ENCODE measurements around the gene TLK1.

DNA sequence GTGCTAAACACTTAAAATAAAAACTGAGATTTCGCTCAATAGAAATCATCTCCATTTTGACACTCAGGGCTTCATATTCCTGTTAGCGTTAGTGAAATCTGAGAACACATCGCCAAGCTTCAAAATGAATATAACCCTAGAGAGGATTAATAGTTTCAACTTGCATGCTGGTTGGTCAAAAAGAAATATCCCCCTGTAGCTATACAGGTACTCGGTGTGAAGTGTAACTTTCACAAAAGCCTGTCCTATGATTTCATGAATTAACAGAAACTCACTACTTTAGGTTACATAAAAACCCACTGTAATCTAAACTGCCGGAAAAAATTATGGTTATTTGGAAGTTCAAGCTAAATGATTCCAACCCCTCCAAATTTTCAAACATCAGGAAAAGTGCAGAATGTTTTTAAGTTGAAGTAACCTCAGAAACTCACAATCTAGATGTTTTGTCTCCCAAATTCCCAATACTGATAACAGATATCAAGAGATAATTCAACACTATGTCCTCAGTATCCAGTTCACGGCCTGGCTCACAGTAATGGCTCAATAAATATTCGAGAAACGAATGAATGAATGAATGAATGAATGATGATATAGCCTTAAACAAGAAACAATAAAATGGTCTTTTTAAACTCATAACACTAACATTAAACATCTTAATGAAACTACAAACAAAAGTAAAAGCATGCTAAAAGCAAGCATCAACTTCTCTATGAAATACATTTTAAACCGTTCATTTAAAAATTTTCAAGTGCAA is 2.5 kb downstream of the TLK1 start:
- TF ChIP-seq, protein P1, sequence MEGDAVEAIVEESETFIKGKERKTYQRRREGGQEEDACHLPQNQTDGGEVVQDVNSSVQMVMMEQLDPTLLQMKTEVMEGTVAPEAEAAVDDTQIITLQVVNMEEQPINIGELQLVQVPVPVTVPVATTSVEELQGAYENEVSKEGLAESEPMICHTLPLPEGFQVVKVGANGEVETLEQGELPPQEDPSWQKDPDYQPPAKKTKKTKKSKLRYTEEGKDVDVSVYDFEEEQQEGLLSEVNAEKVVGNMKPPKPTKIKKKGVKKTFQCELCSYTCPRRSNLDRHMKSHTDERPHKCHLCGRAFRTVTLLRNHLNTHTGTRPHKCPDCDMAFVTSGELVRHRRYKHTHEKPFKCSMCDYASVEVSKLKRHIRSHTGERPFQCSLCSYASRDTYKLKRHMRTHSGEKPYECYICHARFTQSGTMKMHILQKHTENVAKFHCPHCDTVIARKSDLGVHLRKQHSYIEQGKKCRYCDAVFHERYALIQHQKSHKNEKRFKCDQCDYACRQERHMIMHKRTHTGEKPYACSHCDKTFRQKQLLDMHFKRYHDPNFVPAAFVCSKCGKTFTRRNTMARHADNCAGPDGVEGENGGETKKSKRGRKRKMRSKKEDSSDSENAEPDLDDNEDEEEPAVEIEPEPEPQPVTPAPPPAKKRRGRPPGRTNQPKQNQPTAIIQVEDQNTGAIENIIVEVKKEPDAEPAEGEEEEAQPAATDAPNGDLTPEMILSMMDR (IDR thresholded peaks at IDR 0.05; ENCODE audit: insufficient read depth, low read depth, low read length), result no peak
- TF ChIP-seq EZH2 (IDR thresholded peaks at IDR 0.05; ENCODE audit: insufficient read depth, low read length), result no peak

Measured in astrocyte (in vitro differentiated cells and primary cell).